ENCODE measurements around the gene PRIMA1.

The PRIMA1 gene, protein sequence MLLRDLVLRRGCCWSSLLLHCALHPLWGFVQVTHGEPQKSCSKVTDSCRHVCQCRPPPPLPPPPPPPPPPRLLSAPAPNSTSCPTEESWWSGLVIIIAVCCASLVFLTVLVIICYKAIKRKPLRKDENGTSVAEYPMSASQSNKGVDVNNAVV

DNA sequence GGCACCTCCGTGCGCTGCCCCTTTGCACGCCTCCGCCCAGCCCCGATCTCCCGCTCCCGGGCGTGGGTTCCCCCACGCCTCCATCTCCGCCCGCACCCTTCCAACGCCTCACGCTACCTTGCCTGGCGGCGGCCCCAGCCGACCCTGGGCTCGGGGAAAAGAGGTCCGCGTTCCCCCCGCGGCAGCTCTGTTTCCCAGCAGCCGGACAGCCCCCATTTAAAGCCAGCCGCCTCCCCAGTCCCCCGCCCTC, at the start of gene PRIMA1:
Gene PRIMA1, minus strand, starts transcription at position 193 of the 250 bp plus-strand sequence. CDS start 767 bp downstream, outside the sequence.
- Mint-ChIP-seq H3K4me1 (ENCODE audit: low read depth) (no peaks in the 10 kb centered on the region), H3K27me3 (peaks cover 70% of the 10 kb centered on the region), H3K4me3 (no peak within 1 kb of the TSS), H3K9me3 (no peaks in the 10 kb centered on the region), H3K36me3 (ENCODE audit: low read depth) (no peaks in the 10 kb centered on the region), H3K27ac (no peak within 1 kb of the TSS)
- intact Hi-C loops (cut with micrococcal nuclease) = no loop called here

DNA sequence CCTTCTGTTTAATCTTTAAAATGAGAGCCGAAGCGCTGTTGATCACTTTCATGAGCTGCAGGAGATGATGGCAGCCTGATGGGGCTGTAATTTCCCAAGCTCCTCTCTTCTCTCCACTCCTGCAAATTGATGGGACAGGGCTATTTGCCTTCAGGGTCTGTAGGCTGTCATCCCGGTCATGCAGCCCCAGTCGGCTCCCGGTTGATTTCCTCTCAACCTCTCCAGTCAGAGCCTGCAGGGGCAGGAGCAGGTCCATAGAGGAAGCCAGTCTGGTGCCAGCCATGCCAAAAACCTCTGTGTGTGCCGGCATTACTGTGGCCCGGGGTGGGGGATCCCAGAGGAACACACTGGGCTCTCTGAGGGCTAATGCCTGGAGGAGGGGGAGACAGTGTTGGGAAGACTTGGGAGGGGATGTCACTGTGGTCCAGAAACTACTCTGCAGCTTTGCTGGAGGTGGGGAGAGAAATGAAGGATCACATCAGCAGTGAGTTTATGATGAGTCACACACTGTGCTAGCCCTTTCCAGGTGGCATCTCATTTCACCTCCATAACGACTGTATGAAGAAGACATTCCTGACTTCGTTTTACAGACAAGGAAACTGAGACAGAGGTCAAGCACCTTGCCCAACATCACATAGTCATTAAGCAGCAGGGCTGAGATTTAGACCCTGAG, 46.5 kb upstream of the PRIMA1 start:
- no peak overlapping the region for H3K27ac Mint-ChIP-seq
- peaks cover 6% of the 10 kb centered on the region for H3K9me3 Mint-ChIP-seq
- peaks cover 9% of the 10 kb centered on the region for H3K27me3 Mint-ChIP-seq
- no peak overlapping the region for H3K4me3 Mint-ChIP-seq
- no peaks in the 10 kb centered on the region for H3K4me1 Mint-ChIP-seq (ENCODE audit: low read depth)
- no peaks in the 10 kb centered on the region for H3K36me3 Mint-ChIP-seq (ENCODE audit: low read depth)
- intact Hi-C loops (cut with micrococcal nuclease) = no loop called here

DNA sequence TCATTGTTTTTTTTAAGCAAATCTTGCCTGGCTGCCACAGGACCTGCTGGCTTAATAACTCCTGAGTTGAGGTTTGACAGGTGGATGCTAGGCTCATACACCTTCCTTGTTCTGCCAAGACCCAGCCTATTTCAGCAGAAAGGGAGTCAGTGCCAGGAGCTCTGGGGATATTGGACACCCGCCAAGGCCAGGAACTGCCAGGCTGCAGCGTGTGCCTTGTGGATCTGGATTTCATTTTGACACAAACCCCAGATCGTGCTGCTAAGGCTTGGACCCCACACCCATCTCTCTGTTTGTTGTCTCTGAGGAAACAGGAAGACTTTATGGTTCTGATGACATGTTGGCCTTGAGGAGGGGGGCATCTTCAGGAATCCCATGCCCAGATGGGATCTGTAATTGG, 44.4 kb upstream of the PRIMA1 start:
- Mint-ChIP-seq H3K4me3 (no peak overlapping the region), H3K27ac (no peak overlapping the region), H3K9me3 (peaks cover 6% of the 10 kb centered on the region), H3K27me3 (peaks cover 9% of the 10 kb centered on the region), H3K36me3 (ENCODE audit: low read depth) (no peaks in the 10 kb centered on the region), H3K4me1 (ENCODE audit: low read depth) (no peaks in the 10 kb centered on the region)
- intact Hi-C loops (cut with micrococcal nuclease) = no loop called here

DNA sequence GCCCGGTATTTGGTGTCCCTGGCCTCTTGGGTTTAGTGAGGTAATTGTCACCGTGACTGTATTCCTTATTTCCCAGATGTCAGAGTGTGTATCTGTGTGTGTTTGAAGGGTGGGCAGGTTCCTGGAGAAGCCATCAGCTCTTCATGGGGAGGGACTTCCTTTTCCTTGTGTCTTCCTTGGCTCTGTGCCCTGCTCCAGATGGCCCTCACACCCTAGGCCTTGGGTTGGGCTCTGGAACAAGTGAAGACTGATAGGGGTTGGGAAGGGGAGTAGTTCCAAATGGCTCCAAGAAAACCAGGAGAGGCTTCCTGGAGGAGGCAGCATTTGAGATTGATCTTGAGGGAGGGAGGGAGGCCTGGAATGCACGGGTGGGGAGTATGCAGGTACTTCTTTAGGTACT, 43.8 kb upstream of the PRIMA1 start:
- no peaks in the 10 kb centered on the region for H3K36me3 Mint-ChIP-seq (ENCODE audit: low read depth)
- H3K9me3 Mint-ChIP-seq = peaks cover 6% of the 10 kb centered on the region
- no peaks in the 10 kb centered on the region for H3K4me1 Mint-ChIP-seq (ENCODE audit: low read depth)
- H3K27ac Mint-ChIP-seq = no peak overlapping the region
- no peak overlapping the region for H3K4me3 Mint-ChIP-seq
- peaks cover 9% of the 10 kb centered on the region for H3K27me3 Mint-ChIP-seq
- intact Hi-C loops (cut with micrococcal nuclease) = no loop called here

DNA sequence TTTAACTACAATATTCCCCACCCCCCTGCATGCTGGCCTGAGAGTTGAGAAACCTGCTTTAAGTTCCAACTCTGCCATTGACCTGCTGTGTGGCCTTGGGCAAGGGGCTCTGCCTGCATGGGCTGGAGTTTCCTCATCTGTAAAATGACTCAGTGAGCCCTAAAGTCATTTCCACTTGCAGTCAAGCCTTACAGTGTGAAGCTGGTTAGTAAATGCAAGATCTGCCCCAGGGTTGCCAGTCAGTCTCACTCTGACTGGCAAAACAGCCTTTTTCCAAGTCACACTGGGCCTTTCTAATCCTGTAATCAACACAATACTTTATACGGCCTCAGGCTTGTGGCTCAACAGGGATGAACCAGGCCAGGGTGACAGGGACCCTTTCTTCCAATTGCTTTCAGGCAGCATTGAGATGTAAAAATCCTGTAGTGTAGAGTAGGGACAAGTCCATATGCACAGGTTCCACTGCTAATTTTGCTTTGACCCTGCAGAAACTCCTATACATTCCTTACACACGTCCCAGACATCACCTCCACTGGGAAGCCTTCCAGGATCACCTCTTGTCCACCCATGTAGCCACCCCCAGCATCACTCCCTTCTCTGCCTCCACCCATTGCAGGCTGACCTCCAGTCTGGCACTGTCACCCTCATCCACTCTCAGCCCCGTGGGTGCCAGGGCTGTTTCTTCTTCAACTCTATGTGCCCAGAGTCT, 42.6 kb upstream of the PRIMA1 start:
- Mint-ChIP-seq H3K36me3 (ENCODE audit: low read depth) (no peaks in the 10 kb centered on the region), H3K9me3 (peaks cover 1% of the 10 kb centered on the region), H3K27me3 (peaks cover 10% of the 10 kb centered on the region), H3K4me1 (ENCODE audit: low read depth) (no peaks in the 10 kb centered on the region), H3K27ac (no peak overlapping the region), H3K4me3 (no peak overlapping the region)
- intact Hi-C loops (cut with micrococcal nuclease) = no loop called here

DNA sequence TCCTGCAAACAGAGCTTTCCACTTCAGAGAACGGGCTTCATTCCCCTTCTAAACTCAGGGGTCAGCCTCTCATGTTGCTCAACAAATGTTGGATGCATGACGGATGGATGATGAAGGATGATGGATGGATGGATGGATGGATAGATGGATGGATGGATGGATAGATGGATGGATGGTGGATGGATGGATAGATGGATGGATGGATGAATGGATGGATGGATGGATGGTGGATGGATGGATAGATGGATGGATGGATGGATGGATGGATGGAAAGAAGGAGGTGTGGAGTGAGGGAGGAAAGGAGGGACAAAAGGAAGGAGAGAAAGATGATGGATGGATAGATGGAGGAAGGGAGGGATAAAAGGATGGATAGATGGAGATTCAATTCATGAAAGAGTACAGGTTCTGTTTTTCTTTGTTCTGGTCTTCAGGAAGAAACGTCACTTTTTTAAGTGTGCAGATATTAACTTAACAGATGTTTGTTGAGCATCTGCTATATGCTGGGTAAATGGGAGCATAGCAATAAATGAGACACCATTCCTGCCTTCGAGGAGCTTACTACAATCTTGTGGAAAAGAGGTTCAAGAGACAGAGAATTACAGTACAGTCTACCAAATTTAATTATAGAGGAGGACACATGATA, 41.7 kb upstream of the PRIMA1 start:
- Mint-ChIP-seq H3K27me3 (peaks cover 10% of the 10 kb centered on the region), H3K27ac (no peak overlapping the region), H3K4me1 (ENCODE audit: low read depth) (no peaks in the 10 kb centered on the region), H3K9me3 (no peaks in the 10 kb centered on the region), H3K36me3 (ENCODE audit: low read depth) (no peaks in the 10 kb centered on the region), H3K4me3 (no peak overlapping the region)
- intact Hi-C loops (cut with micrococcal nuclease) = no loop called here

DNA sequence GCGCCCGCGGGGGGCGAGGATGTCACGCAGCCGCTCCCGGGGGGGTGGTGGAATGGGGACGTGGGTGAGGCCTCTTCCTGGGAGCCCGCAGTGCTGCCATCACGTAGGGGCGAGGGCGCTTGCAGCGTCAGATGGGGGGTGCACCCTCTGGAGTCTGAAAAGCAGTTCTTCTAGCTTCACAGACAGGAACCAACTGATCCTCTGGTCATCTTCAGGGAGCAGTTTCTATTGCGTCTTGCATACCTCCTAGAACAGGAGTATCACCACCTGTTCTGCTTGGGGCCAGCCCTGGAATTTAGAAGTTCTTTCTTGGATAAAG, 36.9 kb upstream of the PRIMA1 start:
- intact Hi-C loops (cut with micrococcal nuclease) = no loop called here
- H3K36me3 Mint-ChIP-seq (ENCODE audit: low read depth) = no peaks in the 10 kb centered on the region
- H3K27me3 Mint-ChIP-seq = peaks cover 3% of the 10 kb centered on the region
- H3K9me3 Mint-ChIP-seq = no peaks in the 10 kb centered on the region
- H3K4me1 Mint-ChIP-seq (ENCODE audit: low read depth) = no peaks in the 10 kb centered on the region
- no peak overlapping the region for H3K27ac Mint-ChIP-seq
- no peak overlapping the region for H3K4me3 Mint-ChIP-seq

DNA sequence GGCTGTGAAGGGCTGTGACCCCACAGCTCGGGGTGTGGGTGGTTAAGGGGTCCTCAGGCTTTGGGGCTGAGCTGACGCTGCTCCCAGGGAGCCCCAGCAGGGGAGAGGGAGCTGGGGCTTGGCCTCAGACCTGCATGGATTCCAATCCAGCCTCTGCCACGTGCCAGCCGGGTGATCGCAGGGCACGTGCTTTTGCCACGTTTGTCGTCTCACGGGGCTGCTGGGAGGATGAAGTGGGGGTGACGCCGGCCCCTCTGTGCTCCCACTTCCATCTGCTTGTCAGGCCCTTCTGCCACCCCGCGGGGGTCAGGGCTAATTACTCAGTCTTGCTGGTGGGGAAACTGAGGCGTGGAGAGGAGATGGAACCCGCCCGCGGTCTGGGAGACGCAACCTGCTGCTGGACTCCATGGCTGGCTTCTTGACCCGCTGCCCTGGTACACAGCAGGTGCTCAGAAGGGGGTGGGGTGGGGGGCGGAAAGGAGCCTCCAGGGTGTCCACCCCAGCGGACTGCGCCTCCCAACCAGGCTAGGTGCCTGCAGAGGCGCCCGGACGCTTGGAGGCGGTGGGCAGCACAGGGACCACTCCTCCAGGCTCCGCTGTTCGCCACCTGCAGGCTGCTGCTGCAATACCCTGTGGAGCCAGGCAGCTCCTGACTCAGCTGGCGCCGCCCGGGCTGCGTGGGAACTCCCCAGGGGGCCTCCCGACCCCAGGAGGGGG, 36.4 kb upstream of the PRIMA1 start:
- Mint-ChIP-seq H3K4me1 (ENCODE audit: low read depth) (no peaks in the 10 kb centered on the region), H3K27me3 (peaks cover 1% of the 10 kb centered on the region), H3K27ac (no peak overlapping the region), H3K4me3 (no peak overlapping the region), H3K9me3 (no peaks in the 10 kb centered on the region), H3K36me3 (ENCODE audit: low read depth) (no peaks in the 10 kb centered on the region)
- intact Hi-C loops (cut with micrococcal nuclease) = no loop called here

DNA sequence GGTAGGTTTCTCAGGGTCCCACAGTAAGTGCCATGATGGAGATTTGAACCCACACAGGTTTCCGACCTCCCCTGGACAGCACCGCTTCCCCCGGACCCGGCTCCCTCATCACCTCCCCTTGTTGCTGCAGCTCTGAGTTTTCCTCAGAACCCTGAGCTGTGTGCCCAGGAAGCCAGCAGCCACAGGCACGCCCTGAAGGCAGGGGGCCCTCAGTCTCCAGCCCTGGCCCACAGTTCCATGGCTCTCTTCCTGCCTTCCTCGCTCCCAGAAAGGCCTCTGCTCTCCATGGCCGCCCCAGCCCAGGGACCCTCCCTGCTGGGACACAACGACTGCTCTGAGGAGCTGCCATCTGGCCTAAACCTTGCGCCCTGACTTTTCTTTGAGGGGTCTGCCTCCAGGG, 35.8 kb upstream of the PRIMA1 start:
- H3K27ac Mint-ChIP-seq = no peak overlapping the region
- peaks cover 1% of the 10 kb centered on the region for H3K27me3 Mint-ChIP-seq
- intact Hi-C loops (cut with micrococcal nuclease) = no loop called here
- no peak overlapping the region for H3K4me3 Mint-ChIP-seq
- H3K4me1 Mint-ChIP-seq (ENCODE audit: low read depth) = no peaks in the 10 kb centered on the region
- no peaks in the 10 kb centered on the region for H3K9me3 Mint-ChIP-seq
- no peaks in the 10 kb centered on the region for H3K36me3 Mint-ChIP-seq (ENCODE audit: low read depth)

DNA sequence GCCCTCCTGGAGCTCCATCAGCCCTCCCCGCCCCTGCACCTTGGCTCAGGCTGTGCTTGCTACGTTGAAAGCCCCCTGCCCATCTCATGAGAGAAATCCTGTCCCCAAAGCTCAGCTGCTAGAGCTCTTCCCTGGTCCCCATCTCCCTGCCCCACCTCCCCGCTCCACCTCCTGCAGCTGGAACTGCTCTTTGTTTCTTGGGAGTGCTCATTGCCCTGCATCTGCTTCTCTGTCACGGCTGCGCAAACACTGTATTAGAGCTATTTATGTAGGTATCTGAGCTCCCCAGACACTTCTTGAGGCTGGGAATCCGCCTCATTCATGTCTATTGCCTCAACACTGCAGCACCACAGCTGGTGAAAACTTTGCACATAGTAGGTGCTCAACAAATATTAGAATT, 32.8 kb upstream of the PRIMA1 start:
- Mint-ChIP-seq H3K27ac (no peak overlapping the region), H3K36me3 (ENCODE audit: low read depth) (no peaks in the 10 kb centered on the region), H3K4me3 (no peak overlapping the region), H3K9me3 (no peaks in the 10 kb centered on the region), H3K27me3 (peaks cover under 1% of the 10 kb centered on the region), H3K4me1 (ENCODE audit: low read depth) (no peaks in the 10 kb centered on the region)
- intact Hi-C loops (cut with micrococcal nuclease) = no loop called here

DNA sequence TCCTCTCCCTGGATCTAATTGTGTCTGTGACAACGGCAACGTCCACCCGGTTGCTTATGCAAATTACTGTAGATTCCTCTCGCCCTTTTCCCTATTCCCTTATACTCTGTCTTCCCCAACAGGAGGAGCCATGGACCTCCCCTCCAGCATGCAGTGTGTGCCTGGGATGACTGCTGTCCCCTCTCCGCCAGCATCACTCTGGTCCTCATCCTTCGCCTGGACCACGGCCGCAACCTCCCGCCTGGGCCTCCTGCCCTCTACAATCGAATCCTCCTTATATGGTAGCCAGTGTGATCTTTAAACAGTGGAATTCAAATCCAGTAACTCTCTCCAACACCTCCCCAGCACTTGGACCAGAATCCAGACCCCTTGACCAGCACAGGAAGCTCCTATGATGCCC, 30.6 kb upstream of the PRIMA1 start:
- Mint-ChIP-seq H3K4me3 (no peak overlapping the region), H3K27ac (no peak overlapping the region), H3K4me1 (ENCODE audit: low read depth) (no peaks in the 10 kb centered on the region), H3K36me3 (ENCODE audit: low read depth) (no peaks in the 10 kb centered on the region), H3K9me3 (peaks cover 15% of the 10 kb centered on the region), H3K27me3 (no peaks in the 10 kb centered on the region)
- intact Hi-C loops (cut with micrococcal nuclease) = no loop called here

DNA sequence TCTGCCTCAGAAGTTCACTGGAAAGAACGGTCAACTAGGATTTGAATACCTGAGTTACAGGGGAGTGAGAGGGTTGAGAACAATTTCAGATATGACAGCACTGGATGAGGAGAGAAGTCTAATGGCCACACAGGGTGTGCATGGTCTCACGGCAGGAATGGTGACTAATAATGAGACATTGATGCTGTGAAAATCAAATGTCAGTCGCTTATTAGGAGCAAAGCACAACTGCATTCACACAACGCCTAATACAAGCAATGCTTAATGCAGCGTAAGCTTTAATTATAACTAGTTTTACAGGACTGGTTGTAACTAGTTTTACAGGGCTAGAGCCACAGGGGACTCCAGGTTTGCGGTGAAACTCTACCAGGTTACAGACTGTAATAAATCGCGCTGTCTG, 23.4 kb upstream of the PRIMA1 start:
- Mint-ChIP-seq H3K4me1 (ENCODE audit: low read depth) (no peaks in the 10 kb centered on the region), H3K9me3 (peaks cover 49% of the 10 kb centered on the region), H3K27ac (no peak overlapping the region), H3K4me3 (no peak overlapping the region), H3K27me3 (no peaks in the 10 kb centered on the region), H3K36me3 (ENCODE audit: low read depth) (no peaks in the 10 kb centered on the region)
- intact Hi-C loops (cut with micrococcal nuclease) = no loop called here

DNA sequence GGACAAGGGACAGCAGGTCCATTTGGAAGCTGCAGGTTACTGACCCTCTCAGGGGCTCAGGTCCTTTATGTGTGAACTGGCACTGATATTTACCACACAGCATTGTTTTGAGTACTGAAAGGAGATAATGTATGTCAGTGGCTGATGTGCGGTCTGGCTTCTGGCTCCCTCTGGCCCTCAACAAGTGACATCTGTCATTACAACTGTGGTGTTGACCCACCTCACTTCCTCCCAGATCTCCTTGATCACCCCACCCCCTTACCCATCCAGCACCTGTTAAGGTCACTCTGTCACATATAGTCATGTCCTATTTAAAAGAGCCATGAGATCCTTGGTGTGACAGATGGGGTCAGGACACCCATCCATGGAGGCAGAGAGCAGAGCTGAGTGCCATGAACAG, 22.7 kb upstream of the PRIMA1 start:
- Mint-ChIP-seq H3K9me3 (peaks cover 49% of the 10 kb centered on the region), H3K27me3 (no peaks in the 10 kb centered on the region), H3K27ac (no peak overlapping the region), H3K4me1 (ENCODE audit: low read depth) (no peaks in the 10 kb centered on the region), H3K4me3 (no peak overlapping the region), H3K36me3 (ENCODE audit: low read depth) (no peaks in the 10 kb centered on the region)
- intact Hi-C loops (cut with micrococcal nuclease) = no loop called here
